Vagina (tissue), 2 donors: ENCODE results near the gene GON4L.

ENCODE experiments used
- POLR2A ChIP-seq, 2 donors: fragments of 450-650 bp; IDR thresholded peaks; one replicate each; pipeline ENCODE4 v1.6.1; 2017; ENCODE audit warnings: antibody characterized with exemption in 2 of 2, mild to moderate bottlenecking in 2 of 2, moderate library complexity in 2 of 2
- POLR2AphosphoS5 ChIP-seq, 2 donors: sonication (generic); formaldehyde crosslinking; IDR thresholded peaks; one replicate each; pipeline ENCODE4 v1.9.0; 2017; ENCODE audit warnings: antibody characterized with exemption in 2 of 2, mild to moderate bottlenecking in 2 of 2, low read depth in 1 of 2; ENCODE audit not compliant: insufficient read depth in 1 of 2
- TF ChIP-seq, protein P1 (sequence below), 3 experiments: fragments of 450-650 bp in 2 of 3; fragments of 200-600 bp in 1 of 3; sonication (generic) in 1 of 3; IDR thresholded peaks; one replicate each; pipeline ENCODE4 v1.5.1; 2017 to 2019; ENCODE audit warnings: antibody characterized with exemption in 3 of 3, mild to moderate bottlenecking in 2 of 3, moderate library complexity in 2 of 3

DNA sequence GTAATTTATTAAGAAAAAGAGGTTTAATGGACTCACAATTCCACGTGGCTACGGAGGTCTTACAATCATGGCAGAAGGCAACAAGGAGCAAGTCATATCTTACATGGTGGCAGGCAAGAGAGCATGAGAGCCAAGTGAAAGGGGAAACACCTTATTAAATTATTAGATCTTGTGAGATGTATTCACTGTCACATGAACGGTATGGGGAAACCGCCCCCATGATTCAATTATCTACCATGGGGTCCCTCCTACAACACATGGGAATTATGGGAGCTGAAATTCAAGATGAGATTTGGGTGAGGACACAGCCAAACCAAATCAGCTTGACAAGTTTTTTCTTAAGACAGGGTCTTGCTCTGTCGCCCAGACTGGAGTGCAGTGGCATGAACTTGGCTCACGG is 153.8 kb downstream of the GON4L start:
- TF ChIP-seq POLR2A (IDR thresholded peaks at IDR 0.05) (no peak), POLR2AphosphoS5 (IDR thresholded peaks at IDR 0.05; ENCODE audit: insufficient read depth in 1 of 2, low read depth in 1 of 2) (no peak)
- TF ChIP-seq, protein P1, sequence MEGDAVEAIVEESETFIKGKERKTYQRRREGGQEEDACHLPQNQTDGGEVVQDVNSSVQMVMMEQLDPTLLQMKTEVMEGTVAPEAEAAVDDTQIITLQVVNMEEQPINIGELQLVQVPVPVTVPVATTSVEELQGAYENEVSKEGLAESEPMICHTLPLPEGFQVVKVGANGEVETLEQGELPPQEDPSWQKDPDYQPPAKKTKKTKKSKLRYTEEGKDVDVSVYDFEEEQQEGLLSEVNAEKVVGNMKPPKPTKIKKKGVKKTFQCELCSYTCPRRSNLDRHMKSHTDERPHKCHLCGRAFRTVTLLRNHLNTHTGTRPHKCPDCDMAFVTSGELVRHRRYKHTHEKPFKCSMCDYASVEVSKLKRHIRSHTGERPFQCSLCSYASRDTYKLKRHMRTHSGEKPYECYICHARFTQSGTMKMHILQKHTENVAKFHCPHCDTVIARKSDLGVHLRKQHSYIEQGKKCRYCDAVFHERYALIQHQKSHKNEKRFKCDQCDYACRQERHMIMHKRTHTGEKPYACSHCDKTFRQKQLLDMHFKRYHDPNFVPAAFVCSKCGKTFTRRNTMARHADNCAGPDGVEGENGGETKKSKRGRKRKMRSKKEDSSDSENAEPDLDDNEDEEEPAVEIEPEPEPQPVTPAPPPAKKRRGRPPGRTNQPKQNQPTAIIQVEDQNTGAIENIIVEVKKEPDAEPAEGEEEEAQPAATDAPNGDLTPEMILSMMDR (IDR thresholded peaks at IDR 0.05), result no peak
